GM21737 (cell line): ENCODE data around the gene PPP6R3.
"Not testable (repeated sequence)": the region's sequence is repeated elsewhere in the genome, so short reads cannot be mapped to it uniquely, and the experiment has no call there.

Experiments
- ATAC-seq: cut with Tn5 transposase; IDR thresholded peaks from one replicate; pipeline ENCODE4 v1.9.1; 2021; ENCODE audit warnings: mild to moderate bottlenecking, moderate library complexity; ENCODE audit not compliant: unreplicated experiment

PPP6R3 gene

DNA sequence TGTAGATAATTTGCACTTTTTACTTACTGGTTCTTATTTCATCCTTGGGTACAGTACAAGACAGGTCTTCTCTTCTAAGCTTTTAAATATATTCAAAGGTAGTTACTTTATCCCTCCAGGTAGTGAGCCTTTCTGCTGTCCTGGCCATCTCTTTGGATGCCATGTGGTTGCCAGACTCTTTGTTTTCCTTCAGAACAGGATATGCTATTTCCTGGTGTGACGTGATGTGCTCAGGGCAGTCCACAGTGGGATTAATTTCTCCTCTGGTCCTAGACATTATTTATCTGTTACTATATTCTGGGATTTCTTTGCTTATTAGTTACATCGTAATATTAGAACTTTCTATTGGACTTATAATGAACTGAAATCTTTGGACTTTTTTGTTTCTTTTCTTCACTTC lies 63.7 kb downstream of the PPP6R3 start:
- no peak for ATAC-seq

DNA sequence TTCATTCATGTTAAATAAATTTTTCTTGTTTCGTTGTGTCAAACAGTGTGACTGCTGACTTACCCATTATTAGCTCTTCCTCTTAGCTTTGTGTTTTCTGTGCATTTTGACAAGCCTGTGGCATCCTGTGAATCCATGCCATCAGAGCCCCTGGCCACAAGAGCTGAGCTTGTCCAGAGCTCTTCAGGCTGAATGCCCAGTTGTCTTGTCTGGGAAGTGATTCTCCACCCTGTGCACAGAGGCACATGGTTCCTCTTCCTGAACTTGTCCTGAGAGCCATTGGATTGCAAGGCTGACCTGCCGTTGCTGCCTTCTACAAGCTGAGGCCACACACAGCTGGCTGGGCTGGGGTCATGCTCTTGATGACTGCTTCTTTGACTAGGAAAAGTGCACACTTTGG lies 64.1 kb downstream of the PPP6R3 start:
- no peak for ATAC-seq

DNA sequence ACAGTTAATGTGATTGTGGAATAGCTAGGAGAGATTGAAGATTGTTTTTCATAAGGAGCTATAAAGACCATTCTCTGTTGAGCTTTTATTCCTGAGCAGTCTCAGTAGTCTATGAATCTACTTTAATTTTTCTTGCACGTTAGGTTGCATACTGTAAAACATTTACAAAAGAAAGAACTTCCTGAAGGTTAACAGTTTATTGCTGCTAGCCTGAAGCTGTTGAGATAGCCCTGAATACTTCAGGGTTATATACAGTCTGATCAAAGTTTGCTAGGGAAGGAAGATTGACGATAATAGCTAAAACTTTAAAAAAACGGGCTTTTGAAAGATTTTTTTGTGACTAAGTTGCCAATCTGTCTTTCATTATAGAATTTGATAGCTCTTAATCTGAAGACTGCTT lies 64.8 kb downstream of the PPP6R3 start:
- ATAC-seq, result no peak

DNA sequence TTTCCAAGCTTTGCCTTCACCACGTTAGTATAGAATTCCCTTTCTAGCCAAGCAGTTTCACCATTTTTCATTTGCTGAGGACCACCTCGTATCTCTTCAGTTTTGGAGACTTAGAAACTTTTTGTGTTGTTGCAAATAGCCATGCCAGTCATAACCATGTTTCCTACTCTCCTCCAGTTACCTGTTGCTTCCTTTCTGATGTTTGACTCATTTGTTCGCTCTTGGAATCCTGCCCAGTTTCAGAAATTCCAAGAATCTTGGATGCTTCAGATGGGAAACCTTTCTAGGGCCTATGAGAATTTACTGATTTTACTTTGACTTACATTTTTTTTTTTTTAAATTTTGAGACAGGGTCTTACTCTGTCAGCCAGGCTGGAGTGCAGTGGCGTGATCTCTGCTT lies 65.4 kb downstream of the PPP6R3 start:
- no peak for ATAC-seq

DNA sequence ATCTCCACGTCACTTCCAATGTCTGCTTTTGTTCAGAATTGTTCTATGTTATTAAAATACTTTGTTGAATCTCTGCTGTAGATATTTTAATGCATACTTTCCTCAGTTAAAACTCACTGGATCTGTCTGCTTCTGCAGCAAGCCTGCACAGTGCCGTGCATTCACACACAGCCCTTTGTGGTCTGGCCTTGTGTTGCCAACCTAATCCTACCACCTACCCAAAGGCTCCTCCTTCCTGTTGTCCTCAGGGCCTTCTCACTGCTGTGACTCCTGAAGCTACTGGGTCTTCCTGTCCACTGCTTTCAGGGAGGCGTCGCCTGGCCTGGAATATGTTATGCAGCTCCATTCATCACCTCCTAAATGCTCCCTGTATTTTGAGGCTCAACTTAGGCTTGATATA lies 67.0 kb downstream of the PPP6R3 start:
- ATAC-seq, result no peak

DNA sequence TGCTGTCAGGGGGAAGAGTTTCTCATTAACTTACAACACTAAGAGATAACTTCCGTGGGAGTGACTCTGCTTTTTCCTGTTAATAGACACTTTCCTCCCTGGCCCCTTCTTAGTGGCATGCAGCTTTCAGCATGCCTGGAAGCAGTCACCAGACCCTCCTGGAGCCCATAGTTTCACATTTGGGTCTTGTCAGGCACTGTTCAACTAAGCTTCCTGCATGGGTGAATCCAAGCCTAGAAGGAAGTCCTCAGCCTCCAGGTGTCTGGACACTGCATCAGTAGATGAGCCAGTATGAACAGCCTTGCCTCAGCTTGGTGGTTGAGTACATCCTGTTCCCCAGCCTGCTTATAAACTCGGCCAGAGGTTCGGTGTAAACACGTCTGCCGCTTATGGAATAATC lies 68.1 kb downstream of the PPP6R3 start:
- ATAC-seq, result no peak

DNA sequence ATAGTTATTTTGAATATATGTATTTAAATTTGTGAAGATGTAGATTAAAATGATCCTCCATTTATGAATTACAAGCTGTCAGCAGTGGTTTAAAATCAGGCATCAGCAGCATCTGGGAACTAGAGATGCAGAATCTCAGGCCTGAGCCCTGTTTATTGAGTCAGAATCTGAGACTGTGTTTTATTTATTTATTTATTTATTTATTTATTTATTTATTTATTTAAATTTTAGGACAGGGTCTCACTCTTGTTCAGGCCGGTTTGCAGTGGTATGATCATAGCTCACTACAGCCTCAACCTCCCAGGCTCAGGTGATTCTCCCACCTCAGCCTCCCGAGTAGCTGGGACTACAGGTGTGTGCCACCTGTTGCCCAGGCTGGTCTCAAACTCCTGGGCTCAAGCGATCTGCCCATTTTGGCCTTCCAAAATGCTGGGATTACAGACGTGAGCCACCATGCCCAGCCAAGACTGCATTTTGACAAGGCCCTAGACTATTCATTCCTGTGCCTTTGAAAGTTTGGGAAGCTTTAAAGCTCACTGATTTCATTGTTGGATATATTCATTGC lies 70.7 kb downstream of the PPP6R3 start:
- ATAC-seq, result no peak

DNA sequence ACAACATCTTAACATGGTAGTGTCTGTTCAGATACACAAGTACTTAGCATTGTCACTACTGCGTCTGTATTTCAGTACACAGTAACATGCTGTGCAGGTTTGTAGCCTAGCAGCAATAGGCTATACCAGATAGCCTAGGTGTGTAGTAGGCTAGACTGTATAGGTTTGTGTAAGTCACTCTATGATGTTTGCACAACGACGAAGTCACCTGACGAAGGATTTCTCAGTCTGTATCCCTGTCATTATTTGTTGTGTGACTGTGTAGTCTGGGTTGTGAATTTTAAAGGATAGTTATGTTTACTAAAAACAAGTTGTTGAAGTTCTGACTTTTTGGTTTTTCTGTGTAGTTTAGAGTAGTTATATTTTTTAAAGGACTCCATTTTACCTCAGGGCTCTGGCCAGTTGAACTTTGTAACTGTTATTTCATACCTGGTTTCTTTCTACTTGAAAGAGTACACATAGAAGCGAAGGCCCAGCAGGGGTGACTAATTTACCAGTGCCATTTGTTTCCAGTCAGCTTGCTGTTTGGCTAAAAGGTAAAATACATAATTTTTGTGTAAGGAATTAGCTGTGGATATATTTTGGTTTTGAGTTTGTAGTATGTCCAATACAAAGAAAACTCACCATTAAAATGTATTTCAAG lies 72.3 kb downstream of the PPP6R3 start:
- no peak for ATAC-seq

DNA sequence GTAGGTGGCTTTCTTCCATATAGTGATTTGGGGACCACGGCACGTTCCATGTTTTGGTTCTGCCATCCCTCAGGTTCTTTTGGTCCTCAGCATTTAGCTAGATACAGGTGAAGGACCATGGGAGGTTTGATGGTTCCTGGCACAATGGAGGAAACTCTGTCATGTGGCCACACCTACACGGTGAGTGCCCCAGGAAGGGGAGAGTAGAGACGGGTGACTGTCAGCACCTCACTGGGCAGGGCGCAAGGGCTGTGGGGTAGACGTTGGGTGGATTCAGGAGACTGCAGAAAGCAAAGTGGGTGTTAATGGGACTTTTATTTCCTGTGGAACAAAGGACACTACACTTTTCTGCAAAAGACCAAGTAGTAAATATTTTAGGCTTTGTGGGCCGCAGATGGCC lies 73.4 kb downstream of the PPP6R3 start:
- ATAC-seq, result no peak

DNA sequence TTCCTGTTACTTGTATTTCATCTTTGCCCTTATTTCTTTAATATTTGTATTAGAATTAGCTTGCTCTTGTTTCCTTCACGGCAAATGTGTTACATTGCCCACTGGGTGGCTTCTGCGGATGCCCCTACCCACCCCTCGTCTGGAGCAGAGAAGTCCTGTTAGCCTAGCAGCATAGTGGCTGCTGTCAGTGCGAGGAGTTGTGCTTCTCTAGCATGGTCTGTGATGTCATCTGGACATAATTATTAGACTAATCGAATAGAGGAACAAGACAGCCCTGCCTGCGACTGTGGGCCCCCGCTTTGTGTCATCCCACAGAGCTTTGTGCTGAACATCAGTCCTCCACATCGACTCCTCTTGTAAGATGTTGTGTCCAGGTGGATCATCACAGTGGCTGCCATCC lies 74.5 kb downstream of the PPP6R3 start:
- no peak for ATAC-seq

DNA sequence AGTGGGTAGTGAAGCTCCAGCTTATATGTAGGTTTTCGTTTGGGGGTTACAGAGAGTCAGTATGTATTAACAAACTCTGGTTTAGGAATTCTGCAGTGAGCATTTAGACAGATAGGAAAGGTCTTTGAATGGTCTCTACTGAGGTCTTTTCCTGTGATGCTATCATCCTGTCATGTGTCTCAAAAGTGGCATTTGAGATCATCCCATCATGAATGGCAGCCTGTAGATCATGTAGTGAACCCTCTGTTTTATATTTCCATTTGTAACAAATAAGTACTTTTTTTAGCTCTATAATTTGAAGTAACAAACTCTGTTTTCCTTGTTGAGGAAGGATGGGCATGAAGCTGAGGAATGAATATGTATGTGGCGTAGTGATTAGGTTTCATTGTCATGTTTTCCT lies 76.2 kb downstream of the PPP6R3 start:
- ATAC-seq, result no peak

DNA sequence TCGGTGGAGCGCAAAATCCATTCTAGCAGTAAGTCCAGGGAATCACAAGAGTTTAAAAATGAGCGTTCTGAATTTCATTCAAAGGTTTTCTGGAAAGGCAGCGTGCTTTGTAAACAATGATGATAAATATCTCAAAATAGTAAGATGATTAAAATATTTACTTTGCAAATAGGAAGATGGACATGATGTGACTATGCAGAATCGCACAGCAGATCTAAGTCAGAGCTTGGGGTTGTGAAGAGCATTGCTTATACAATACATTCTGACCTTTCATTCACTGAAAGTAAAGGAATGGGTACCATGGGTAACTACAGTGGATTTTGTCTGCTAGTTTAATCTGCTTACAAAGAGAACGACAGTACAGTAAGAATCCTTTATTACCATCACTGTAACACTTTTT lies 77.5 kb downstream of the PPP6R3 start:
- no peak for ATAC-seq

DNA sequence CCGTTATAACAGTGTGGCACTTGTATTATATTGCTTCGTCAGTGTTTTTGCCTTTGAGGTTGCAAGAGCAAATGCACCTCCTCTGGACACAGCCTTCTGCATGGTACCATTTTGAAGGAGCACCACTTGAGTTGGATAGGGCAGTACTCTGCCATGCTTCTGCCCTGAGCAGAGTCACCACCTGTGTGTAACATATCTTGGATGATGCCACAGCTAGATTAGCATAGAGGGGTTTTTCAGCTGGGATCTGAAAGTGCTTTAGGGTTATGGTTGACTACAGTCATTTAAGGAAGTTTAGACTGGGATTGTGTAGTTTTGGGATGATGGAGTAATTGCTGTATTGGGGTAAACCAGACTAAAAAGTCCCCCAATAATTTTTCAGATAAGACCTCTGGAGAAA lies 78.8 kb downstream of the PPP6R3 start:
- ATAC-seq, result no peak

DNA sequence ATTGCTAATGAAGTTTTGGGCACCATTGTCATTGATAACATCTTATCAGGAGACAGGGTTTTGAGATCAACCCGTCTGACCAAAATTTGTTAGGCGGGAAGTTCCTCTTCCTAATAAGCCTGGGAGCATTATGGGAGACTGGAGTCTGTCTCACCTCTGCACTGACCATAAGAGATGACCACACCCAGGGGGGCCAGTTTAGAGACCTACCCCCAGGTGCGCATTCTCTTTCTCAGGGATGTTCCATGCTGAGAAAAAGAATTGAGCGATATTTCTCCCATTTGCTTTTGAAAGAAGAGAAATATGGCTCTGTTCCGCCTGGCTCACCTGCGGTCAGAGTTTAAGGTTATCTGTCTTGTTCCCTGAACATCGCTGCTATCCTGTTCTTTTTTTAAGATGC lies 80.0 kb downstream of the PPP6R3 start:
- not testable (repeated sequence) for ATAC-seq

DNA sequence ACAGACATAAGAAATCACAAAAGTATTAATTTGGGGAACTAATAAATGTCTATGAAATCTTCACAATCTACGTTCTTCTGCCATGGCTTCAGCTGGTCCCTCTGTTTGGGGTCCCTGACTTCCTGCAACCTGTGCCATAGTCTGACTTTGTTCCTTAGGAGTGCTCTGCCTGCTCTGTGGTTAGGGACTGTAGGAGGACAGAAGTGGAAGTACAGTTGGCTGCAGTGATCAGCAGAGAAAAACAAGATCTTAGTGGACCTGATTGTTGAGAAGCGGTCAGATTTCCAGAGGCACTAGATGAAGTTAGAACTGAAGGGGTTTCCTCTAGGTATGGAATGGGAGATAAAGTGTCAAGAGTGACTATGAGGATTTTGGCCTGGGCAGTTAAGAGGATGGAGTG lies 80.6 kb downstream of the PPP6R3 start:
- no peak for ATAC-seq

DNA sequence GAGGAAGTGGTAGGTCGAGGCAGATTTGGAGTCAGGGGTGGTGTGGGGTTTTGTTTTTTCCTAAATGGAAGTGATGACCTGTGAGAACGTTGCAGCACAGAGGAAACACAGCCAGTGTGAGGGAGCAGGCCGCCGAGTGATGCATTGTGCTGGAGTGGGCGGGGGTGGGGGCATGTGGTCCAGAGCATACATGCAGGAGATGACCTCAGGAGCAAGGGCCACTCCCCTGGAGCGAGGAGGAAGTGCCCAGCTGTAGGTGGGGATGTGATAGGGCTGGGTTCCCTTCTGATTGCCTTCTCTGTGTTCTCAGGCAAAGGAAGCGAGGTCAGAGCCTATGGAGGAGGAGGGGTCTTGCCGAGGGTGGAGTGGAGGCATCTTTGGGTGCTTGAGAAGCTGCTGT lies 81.4 kb downstream of the PPP6R3 start:
- ATAC-seq, result no peak

DNA sequence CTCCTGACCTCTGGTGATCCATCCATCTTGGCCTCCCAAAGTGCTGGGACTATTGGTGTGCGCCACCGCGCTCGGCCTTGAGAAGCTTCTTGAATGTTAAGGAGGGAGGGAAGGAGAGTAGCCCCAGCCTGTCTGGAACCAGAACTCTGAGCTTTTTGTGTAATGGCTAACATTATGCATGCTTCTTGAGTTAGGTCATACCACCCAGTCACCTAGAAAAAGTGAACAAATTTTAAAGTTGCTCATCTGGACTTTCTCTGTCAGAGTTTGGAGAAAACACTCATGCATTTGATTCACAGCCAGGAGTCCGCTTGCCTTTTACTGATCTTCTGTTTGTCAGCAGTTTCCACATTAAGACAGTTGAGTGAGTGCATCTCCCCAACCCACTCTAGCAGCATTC lies 82.1 kb downstream of the PPP6R3 start:
- no peak for ATAC-seq

DNA sequence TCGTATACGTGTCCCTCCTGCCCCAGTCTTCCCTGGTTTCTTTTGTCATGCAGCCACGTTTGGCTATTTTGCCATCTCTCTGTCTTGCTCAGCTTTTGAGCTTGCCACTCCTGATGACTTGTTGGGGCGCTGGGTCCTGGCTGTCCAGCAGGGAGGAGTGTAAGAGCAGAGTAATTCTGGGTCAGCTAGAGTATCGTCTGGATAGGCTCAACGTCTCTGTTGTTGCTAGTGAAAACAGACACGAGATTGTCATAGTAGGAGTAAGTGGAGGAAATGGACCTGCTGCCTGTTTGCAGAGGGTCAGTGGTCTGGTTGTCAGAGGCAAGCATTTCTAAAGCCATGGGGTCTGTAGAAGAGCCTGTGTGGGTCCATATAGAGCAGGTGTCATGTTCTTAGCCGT lies 83.0 kb downstream of the PPP6R3 start:
- no peak for ATAC-seq

DNA sequence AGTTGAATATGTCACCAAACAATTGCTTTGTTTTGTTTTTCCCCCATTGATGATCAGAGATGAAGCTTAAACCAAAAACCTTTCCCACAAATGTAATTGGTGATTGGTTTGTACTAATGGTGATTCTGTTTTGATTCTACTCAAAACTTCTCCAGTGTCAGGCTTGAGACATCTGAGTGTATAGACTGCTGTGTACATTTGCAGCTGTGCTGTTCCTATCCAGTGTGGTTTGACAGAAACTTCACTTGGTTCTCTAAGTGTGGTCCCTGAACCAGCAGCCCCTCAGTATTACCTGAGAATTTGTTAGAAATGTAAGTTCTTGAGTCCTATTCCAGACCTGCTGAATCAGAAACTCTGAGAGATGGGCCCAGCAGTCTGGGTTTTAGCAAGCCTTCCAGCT lies 84.8 kb downstream of the PPP6R3 start:
- ATAC-seq, result no peak

DNA sequence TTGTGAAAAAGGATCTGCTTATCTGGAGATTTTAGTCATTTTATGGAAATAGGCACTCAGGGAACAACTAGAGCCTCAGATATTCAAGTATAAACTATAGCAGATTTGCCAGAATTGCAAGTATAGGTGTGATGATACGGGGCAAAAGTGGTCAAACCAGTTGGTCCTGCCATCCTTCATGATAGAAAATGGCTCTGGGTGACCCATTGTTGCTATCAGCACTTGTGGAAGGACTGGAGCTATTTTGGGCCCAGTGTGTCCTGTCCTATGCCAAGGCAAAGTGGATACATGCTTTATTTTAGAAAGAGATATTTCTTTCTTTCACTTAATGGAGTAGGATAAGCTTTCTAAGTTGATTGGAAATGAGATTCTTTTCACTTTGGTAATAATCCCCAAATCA lies 85.2 kb downstream of the PPP6R3 start:
- ATAC-seq, result no peak

DNA sequence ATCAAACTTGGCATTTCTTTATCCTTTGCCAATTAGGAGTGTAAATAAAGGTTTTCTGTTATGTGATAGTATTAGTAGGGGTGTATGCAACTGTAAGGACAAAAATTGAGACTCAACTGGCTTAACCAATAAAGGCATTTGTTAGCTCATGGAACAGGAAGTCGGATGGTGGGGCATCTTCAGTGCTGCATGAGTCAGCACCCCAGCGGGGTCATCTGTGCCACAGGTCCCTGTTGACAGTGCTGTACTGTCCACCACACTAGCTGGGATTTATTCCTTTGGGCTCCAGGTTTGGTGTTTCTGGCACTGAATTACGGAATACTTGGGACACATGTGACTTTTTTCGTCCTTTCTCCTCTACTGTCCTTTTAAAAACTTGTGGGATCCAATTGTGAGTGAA lies 86.0 kb downstream of the PPP6R3 start:
- ATAC-seq, result no peak

DNA sequence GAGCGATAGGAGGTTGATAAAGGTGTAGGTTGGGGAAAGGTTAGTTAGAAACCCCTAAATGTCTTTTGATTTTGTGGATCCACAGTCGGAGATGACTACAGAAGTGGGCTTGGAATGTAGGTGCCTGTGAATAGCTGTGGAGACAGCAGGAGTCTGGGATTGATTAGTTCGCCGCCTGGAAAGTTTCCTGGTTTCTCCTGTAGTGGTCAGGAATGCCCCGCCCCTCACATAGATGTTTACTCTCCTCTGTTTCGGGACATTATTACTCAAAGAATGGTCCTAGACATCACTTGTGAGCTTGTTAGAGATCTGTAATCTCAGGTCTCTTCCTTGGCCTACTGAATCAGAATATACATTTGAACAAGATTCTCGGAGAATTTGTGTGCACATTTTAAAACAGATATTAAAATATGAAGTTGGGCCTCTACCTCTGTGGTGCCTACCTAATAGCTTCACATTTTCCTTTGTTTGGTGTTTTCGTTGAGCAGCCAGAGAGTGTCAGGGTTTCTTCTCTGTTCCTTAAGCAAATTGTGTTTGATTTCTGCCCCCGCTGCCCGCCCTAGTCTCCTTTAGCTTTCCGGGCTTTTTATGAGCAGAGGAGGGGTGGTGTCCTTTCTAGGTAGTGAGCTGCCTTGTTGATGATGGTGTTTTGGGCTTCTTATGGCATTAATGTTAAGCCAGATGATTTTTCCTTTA lies 89.4 kb downstream of the PPP6R3 start:
- no peak for ATAC-seq

DNA sequence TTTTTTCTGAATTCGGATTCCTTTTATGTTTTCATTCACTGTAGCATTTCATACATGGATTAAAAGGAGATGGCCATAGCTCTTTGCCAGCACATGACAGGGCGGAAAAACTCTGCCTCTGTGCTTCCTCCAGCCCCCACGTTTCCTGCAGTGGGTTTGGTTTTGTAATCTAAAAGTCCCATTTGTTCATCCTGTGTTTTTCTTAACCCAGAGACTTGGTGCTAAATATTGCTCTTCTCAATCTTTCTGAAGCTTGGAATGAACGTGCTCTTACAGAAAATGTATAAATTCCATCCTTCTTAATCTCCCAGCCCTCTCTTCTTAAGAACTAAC lies 89.9 kb downstream of the PPP6R3 start:
- ATAC-seq, result no peak
